Measurements from ENCODE around the gene RNF150.

DNA sequence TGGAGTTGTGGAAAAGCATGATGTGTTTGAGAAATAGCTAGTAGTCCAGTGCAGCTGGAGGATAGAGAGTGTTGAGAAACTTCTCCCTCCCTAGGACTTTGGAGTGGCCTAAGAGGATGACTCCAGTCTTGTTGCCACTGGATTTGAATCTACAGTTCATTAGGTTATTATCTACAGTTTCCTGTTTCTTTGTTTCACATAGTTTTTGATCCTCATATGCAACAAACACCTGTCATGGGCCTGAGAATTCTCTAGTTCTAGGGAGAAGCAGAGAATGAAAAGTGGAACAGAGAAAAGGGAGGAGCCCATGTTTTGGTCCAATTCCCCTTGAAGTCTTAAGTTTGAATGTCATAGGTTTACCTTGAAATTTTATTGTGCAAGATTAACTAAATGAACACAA lies 303.4 kb downstream of the RNF150 start:
- TF ChIP-seq POLR2AphosphoS5 (IDR thresholded peaks at IDR 0.05; ENCODE audit: low read depth, low read length) (no peak), TAF1 (IDR thresholded peaks at IDR 0.05; ENCODE audit: borderline replicate concordance, insufficient read depth, low read length) (no peak)
